ENCODE measurements around the gene PVALEF.
"Not testable (repeated sequence)": the region's sequence is repeated elsewhere in the genome, so short reads cannot be mapped to it uniquely, and the experiment has no call there.

DNA sequence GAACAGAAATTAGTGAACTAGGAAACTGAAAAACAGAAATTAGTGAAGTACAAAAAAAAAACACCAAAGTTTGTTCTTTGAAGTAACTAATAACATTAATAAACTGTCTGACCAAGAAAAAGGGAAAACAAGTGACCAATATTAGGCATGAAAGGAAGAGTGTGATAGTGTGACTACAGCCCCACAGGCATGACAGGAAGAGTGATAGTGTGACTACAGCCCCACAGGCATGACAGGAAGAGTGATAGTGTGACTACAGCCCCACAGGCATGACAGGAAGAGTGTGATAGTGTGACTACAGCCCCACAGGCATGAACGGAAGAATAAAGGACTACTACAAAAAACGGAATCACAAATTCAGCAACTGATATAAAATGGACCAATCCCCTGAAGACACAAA lies 62.3 kb downstream of the PVALEF start:
- TF ChIP-seq EZH2 (IDR thresholded peaks at IDR 0.05; ENCODE audit: borderline replicate concordance, low read depth, low read length, severe bottlenecking); POLR2A (IDR thresholded peaks at IDR 0.05; ENCODE audit: low read depth, low read length); MAX (IDR thresholded peaks at IDR 0.05; ENCODE audit: insufficient read depth, insufficient read length); POLR2AphosphoS5 (IDR thresholded peaks at IDR 0.05; ENCODE audit: insufficient read depth, low read depth, low read length); GATA2 (IDR thresholded peaks at IDR 0.05; ENCODE audit: insufficient read depth, insufficient read length, low read depth, low read length); FOS (IDR thresholded peaks at IDR 0.05; ENCODE audit: borderline replicate concordance, insufficient read depth, low read length): not testable (repeated sequence)
- TF ChIP-seq, protein P1, sequence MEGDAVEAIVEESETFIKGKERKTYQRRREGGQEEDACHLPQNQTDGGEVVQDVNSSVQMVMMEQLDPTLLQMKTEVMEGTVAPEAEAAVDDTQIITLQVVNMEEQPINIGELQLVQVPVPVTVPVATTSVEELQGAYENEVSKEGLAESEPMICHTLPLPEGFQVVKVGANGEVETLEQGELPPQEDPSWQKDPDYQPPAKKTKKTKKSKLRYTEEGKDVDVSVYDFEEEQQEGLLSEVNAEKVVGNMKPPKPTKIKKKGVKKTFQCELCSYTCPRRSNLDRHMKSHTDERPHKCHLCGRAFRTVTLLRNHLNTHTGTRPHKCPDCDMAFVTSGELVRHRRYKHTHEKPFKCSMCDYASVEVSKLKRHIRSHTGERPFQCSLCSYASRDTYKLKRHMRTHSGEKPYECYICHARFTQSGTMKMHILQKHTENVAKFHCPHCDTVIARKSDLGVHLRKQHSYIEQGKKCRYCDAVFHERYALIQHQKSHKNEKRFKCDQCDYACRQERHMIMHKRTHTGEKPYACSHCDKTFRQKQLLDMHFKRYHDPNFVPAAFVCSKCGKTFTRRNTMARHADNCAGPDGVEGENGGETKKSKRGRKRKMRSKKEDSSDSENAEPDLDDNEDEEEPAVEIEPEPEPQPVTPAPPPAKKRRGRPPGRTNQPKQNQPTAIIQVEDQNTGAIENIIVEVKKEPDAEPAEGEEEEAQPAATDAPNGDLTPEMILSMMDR (IDR thresholded peaks at IDR 0.05; ENCODE audit: extremely low read depth in 1 of 2, insufficient read depth in 1 of 2, low read depth in 1 of 2, low read length in 2 of 2): not testable (repeated sequence)
